ENCODE results near the gene WNT11. TPM values are rescaled to one million over a fixed set of nuclear protein-coding genes. Genes with fewer than 3 reads are reported as not detected.

Gene WNT11
- total RNA-seq, 2 experiments from 2014 or later = 0.96 to 2.0 TPM

GRCh38 chr11:76243957-76244285 lies 37.6 kb upstream of the WNT11 start:
- Mint-ChIP-seq H3K36me3 (no peaks in the 10 kb centered on the region), H3K27me3 (peaks cover 2% of the 10 kb centered on the region), H3K4me3 (no peak overlapping the region), H3K9me3 (ENCODE audit: low read depth) (no peaks in the 10 kb centered on the region), H3K27ac (no peak overlapping the region), H3K4me1 (no peaks in the 10 kb centered on the region)
- CTCF ChIA-PET = interaction anchor here (0.5 to 1.5 kb wide), 2 partner anchors 36 to 161 kb away, joined by 3 to 4 read pairs; no protein-coding TSS in a partner anchor
- no peak for ATAC-seq
- no peak for DNase-seq

GRCh38 chr11:76243193-76243956 lies 37.1 kb upstream of the WNT11 start:
- ATAC-seq (no peak), DNase-seq (no peak)
- peaks cover 2% of the 10 kb centered on the region for H3K27me3 Mint-ChIP-seq
- no peaks in the 10 kb centered on the region for H3K36me3 Mint-ChIP-seq
- no peaks in the 10 kb centered on the region for H3K9me3 Mint-ChIP-seq (ENCODE audit: low read depth)
- CTCF ChIA-PET = interaction anchor here (0.5 to 1.5 kb wide), 2 partner anchors 36 to 161 kb away, joined by 3 to 4 read pairs; no protein-coding TSS in a partner anchor
- H3K4me3 Mint-ChIP-seq = no peak overlapping the region
- H3K27ac Mint-ChIP-seq = no peak overlapping the region
- H3K4me1 Mint-ChIP-seq = no peaks in the 10 kb centered on the region

- Mint-ChIP-seq H3K36me3 (no peaks in the 10 kb centered on the region), H3K27me3 (peaks cover 8% of the 10 kb centered on the region), H3K4me3 (no peak overlapping the region), H3K27ac (no peak overlapping the region), H3K4me1 (no peaks in the 10 kb centered on the region), H3K9me3 (ENCODE audit: low read depth) (no peaks in the 10 kb centered on the region)
- CTCF ChIA-PET = no interaction called here
- no peak for ATAC-seq
- DNase-seq = no peak
Observed at GRCh38 chr11:76242004-76242779, 35.9 kb upstream of the WNT11 start.

GRCh38 chr11:76241243-76242000 lies 35.1 kb upstream of the WNT11 start:
- H3K27ac Mint-ChIP-seq = no peak overlapping the region
- H3K4me1 Mint-ChIP-seq = peaks cover 5% of the 10 kb centered on the region
- ATAC-seq = no peak
- DNase-seq = no peak
- H3K9me3 Mint-ChIP-seq (ENCODE audit: low read depth) = no peaks in the 10 kb centered on the region
- H3K4me3 Mint-ChIP-seq = no peak overlapping the region
- CTCF ChIA-PET = no interaction called here
- H3K27me3 Mint-ChIP-seq = peaks cover 15% of the 10 kb centered on the region
- H3K36me3 Mint-ChIP-seq = no peaks in the 10 kb centered on the region

- H3K4me1 Mint-ChIP-seq = peaks cover 9% of the 10 kb centered on the region
- no peaks in the 10 kb centered on the region for H3K9me3 Mint-ChIP-seq (ENCODE audit: low read depth)
- peaks cover 19% of the 10 kb centered on the region for H3K27me3 Mint-ChIP-seq
- no peak for DNase-seq
- H3K36me3 Mint-ChIP-seq = no peaks in the 10 kb centered on the region
- CTCF ChIA-PET = interaction anchor here (1.3 kb wide), 1 partner anchor 179 kb away, joined by 3 read pairs; no protein-coding TSS in a partner anchor
- ATAC-seq = no peak
- H3K27ac Mint-ChIP-seq = no peak overlapping the region
- no peak overlapping the region for H3K4me3 Mint-ChIP-seq
Observed at GRCh38 chr11:76240666-76241065, 34.4 kb upstream of the WNT11 start.

- Mint-ChIP-seq H3K9me3 (ENCODE audit: low read depth) (no peaks in the 10 kb centered on the region), H3K36me3 (no peaks in the 10 kb centered on the region), H3K27me3 (peaks cover 19% of the 10 kb centered on the region), H3K27ac (no peak overlapping the region), H3K4me3 (no peak overlapping the region), H3K4me1 (peaks cover 9% of the 10 kb centered on the region)
- CTCF ChIA-PET = interaction anchor here (1.3 kb wide), 1 partner anchor 180 kb away, joined by 3 read pairs; no protein-coding TSS in a partner anchor
- no peak for DNase-seq
- ATAC-seq = no peak
Observed at GRCh38 chr11:76240161-76240540, 33.8 kb upstream of the WNT11 start.

GRCh38 chr11:76239483-76240160 lies 33.3 kb upstream of the WNT11 start:
- no peaks in the 10 kb centered on the region for H3K9me3 Mint-ChIP-seq (ENCODE audit: low read depth)
- CTCF ChIA-PET = interaction anchor here (1.3 kb wide), 1 partner anchor 180 kb away, joined by 3 read pairs; no protein-coding TSS in a partner anchor
- no peaks in the 10 kb centered on the region for H3K36me3 Mint-ChIP-seq
- peaks cover 11% of the 10 kb centered on the region for H3K4me1 Mint-ChIP-seq
- no peak overlapping the region for H3K4me3 Mint-ChIP-seq
- H3K27ac Mint-ChIP-seq = no peak overlapping the region
- DNase-seq (no peak), ATAC-seq (no peak)
- H3K27me3 Mint-ChIP-seq = peaks cover 19% of the 10 kb centered on the region

- peaks cover 21% of the 10 kb centered on the region for H3K4me1 Mint-ChIP-seq
- DNase-seq = no peak
- H3K9me3 Mint-ChIP-seq (ENCODE audit: low read depth) = no peaks in the 10 kb centered on the region
- H3K27me3 Mint-ChIP-seq = peaks cover 19% of the 10 kb centered on the region
- CTCF ChIA-PET = interaction anchor here (5.8 kb wide), 1 partner anchor 29 kb away, joined by 87 read pairs; no protein-coding TSS in a partner anchor
- ATAC-seq = no peak
- no peak overlapping the region for H3K4me3 Mint-ChIP-seq
- H3K36me3 Mint-ChIP-seq = no peaks in the 10 kb centered on the region
- no peak overlapping the region for H3K27ac Mint-ChIP-seq
Observed at GRCh38 chr11:76238551-76238950, 32.2 kb upstream of the WNT11 start.

GRCh38 chr11:76237914-76238313 lies 31.6 kb upstream of the WNT11 start:
- Mint-ChIP-seq H3K36me3 (no peaks in the 10 kb centered on the region), H3K4me3 (no peak overlapping the region), H3K4me1 (peaks cover 27% of the 10 kb centered on the region), H3K27me3 (peaks cover 17% of the 10 kb centered on the region), H3K9me3 (ENCODE audit: low read depth) (no peaks in the 10 kb centered on the region), H3K27ac (no peak overlapping the region)
- CTCF ChIA-PET = interaction anchor here (1.3 to 5.8 kb wide), 3 partner anchors 28 to 86 kb away, joined by 3 to 87 read pairs (median 6); no protein-coding TSS in a partner anchor
- no peak for DNase-seq
- no peak for ATAC-seq

GRCh38 chr11:76237000-76237649 lies 30.8 kb upstream of the WNT11 start:
- Mint-ChIP-seq H3K4me1 (peaks cover 35% of the 10 kb centered on the region), H3K9me3 (ENCODE audit: low read depth) (no peaks in the 10 kb centered on the region), H3K4me3 (peak overlapping the region; percentile 77), H3K36me3 (no peaks in the 10 kb centered on the region), H3K27me3 (peaks cover 17% of the 10 kb centered on the region), H3K27ac (no peak overlapping the region)
- ATAC-seq (no peak), DNase-seq (no peak)
- CTCF ChIA-PET = interaction anchor here (1.3 to 5.8 kb wide), 3 partner anchors 27 to 85 kb away, joined by 3 to 87 read pairs (median 6); no protein-coding TSS in a partner anchor

GRCh38 chr11:76236092-76236999 lies 30.0 kb upstream of the WNT11 start:
- Mint-ChIP-seq H3K4me1 (peaks cover 43% of the 10 kb centered on the region), H3K27ac (peak overlapping the region; percentile 95), H3K4me3 (peak overlapping the region; percentile 77), H3K9me3 (ENCODE audit: low read depth) (no peaks in the 10 kb centered on the region), H3K27me3 (peaks cover 17% of the 10 kb centered on the region), H3K36me3 (no peaks in the 10 kb centered on the region)
- CTCF ChIA-PET = interaction anchor here (1.5 to 5.8 kb wide), 2 partner anchors 27 to 82 kb away, joined by 6 to 87 read pairs; no protein-coding TSS in a partner anchor
- DNase-seq = no peak
- ATAC-seq = peak; percentile 1

Measured in activated CD8-positive, alpha-beta memory T cell treated with anti-CD3 and anti-CD28 coated beads, Interleukin-2, amount 10 ng/mL, durations not matched to agents 7 days and 5 days (primary cell).